Stimulated activated naive CD8-positive, alpha-beta T cell treated with anti-CD3 and anti-CD28 coated beads, Interleukin-15, amount 100 ng/mL, for 72 hours (primary cell): ENCODE results near the gene COL9A2.

Experiments
- ATAC-seq: fragments of 150-1000 bp; cut with Tn5 transposase; 2 replicates; pipeline ENCODE4 v1.10.0; 2021; ENCODE audit warnings: mild to moderate bottlenecking, moderate library complexity
- DNase-seq, 2 donors: peaks; one replicate each; pipeline ENCODE4 v3.0.0; 2021 to 2022
- H3K27ac Mint-ChIP-seq, 2 donors: one replicate each; pipeline ENCODE4 v1.8.0; 2022; ENCODE audit warnings: mild to moderate bottlenecking in 2 of 2, mixed read lengths in 2 of 2, moderate library complexity in 2 of 2
- H3K27me3 Mint-ChIP-seq: one replicate; pipeline ENCODE4 v1.8.0; 2022; ENCODE audit warnings: mixed read lengths
- H3K4me1 Mint-ChIP-seq: one replicate; pipeline ENCODE4 v1.8.0; 2022; ENCODE audit warnings: mild to moderate bottlenecking, mixed read lengths
- H3K4me3 Mint-ChIP-seq, 2 donors: one replicate each; pipeline ENCODE4 v1.8.0; 2022; ENCODE audit warnings: mild to moderate bottlenecking in 2 of 2, mixed read lengths in 2 of 2, moderate library complexity in 1 of 2
- H3K9me3 Mint-ChIP-seq, 2 donors: one replicate each; pipeline ENCODE4 v1.8.0; 2022; ENCODE audit warnings: mixed read lengths in 2 of 2

Gene COL9A2

DNA sequence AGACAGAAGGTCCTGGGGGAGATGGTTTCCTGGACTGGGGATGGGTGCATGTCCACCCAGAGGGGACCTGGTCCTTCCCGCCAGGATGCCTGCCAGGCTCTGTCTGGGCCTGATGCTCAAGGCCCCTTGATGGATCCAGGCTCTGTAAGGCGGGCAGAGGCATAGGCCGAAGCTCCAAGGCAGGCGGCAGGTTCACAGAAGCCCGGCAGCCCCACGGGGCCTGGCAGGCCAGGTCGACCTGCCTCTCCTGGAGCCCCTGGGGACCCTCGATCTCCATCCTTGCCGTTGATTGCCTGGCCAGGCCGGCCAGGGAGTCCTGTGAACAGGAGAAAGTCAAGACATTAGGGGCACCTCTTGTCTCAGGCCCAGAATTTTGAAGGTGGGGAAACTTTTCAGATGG, 16.0 kb downstream of the COL9A2 start:
- Mint-ChIP-seq H3K27ac (no peak overlapping the region), H3K4me1 (no peaks in the 10 kb centered on the region)

DNA sequence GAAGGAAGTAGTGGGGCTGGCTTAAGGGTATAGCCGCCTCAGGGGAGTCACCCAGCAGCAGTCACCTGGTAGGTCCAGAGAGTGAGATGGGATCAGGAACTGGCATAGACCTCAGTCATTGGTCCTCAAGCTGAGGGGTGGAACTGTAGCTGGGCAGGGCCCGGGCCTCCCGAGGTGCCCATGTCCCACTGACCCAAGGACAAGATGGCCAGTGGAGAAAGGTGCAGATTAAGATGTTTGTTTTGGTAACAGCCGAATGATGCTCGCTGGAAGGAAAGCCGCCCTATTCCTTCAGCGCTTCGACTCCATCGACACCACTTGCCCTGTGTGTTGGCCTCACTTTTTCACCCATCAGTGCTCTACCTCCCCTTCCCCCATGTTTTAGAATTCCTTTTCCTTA, 16.4 kb downstream of the COL9A2 start:
- ATAC-seq: no peak
- no peaks in the 10 kb centered on the region for H3K4me1 Mint-ChIP-seq
- no peaks in the 10 kb centered on the region for H3K27me3 Mint-ChIP-seq
- H3K27ac Mint-ChIP-seq: peak overlapping the region in 1 of 2 donors; percentile 56
- no peak overlapping the region for H3K4me3 Mint-ChIP-seq
- H3K9me3 Mint-ChIP-seq: no peaks in the 10 kb centered on the region
- no peak for DNase-seq

More for the DNA sequence above, 16.0 kb downstream of the COL9A2 start:
- H3K4me3 Mint-ChIP-seq: no peak overlapping the region
- no peaks in the 10 kb centered on the region for H3K9me3 Mint-ChIP-seq
- DNase-seq (no peak), ATAC-seq (no peak)
- H3K27me3 Mint-ChIP-seq: no peaks in the 10 kb centered on the region

DNA sequence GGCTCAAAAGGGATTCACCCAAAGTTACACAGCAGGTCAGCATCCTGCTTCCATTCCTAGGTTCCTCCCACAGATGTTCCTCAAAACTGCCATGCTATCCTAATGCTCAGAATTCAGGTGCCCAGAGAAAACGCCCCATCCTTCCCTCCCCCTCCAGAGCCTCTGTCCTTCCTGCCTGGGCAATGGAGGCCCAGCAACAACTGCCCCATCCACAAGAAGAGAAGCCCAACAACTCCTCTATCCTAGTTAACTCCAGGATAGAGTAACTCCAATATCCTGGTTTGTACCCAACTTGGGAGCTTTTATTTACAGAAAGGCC, 16.9 kb downstream of the COL9A2 start:
- DNase-seq (no peak), ATAC-seq (no peak)
- Mint-ChIP-seq H3K27me3 (no peaks in the 10 kb centered on the region), H3K4me3 (no peak overlapping the region), H3K4me1 (no peaks in the 10 kb centered on the region), H3K9me3 (no peaks in the 10 kb centered on the region), H3K27ac (peak overlapping the region; percentile 13 to 56)

DNA sequence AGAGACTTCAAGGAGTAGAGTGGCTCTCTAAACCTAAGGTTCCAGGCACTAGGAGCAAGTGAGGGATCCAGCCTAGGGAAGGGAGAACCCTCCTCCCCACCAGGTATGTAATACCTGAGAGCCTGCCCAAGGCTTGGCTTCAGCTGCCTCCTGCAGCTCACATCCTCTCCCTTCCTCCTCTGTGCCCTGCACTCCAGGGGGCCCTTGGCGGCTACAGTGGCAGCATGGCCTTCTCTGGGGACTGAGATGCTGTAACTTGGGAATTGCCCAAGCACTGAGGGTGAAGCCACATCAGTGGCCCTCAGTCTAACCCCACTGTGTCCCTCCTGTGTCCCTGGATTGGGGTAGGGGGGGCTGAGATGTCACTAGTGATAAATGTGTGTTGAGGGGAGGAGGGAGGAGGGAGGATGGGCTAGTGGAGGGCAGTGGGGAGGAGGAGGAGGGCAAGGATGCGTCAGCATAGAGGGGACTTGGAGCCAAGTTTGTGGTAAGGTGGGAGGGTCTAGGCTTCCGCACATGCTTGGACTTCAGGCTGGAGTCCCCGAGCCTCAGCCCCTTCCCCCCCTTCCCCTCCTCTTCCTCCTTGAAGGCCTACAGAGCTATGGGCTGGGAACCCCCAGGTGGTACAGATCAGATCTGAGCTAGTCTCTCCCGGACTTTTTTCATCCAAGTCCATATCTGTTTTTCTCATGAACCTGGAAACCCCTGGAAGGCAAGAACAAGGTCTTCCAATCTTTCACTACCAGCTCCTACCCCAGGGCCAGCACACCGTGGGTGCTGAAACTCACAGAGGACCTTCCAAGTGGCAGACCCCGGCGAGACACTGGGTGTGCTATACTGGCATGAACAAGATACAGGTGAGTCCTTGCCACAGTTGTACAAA, 17.5 kb downstream of the COL9A2 start:
- Mint-ChIP-seq H3K4me1 (no peaks in the 10 kb centered on the region), H3K27me3 (no peaks in the 10 kb centered on the region), H3K4me3 (no peak overlapping the region), H3K27ac (peak overlapping the region in 1 of 2 donors; percentile 8), H3K9me3 (no peaks in the 10 kb centered on the region)
- no peak for ATAC-seq
- DNase-seq: no peak

DNA sequence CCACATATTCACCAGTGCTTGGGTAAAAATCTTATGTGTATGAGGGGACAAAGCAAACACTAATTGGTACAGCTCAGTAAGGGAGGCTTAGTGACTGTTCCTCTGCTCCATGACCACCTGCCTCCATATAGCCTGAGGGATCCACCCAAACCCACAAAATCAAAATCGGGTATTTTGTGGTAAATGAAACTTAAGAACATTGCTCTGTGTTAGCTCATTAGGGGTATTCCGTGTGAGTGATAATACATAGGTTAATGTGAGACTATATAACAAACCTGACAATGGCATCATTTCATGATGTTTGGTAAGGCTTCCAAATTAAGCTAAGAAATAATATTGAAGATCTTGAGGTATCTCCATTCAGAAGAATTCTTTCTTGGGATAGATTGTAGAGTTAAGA, 25.8 kb downstream of the COL9A2 start:
- peak overlapping the region; percentile 13 to 94 for H3K27ac Mint-ChIP-seq
- peak; percentile 66 for ATAC-seq

DNA sequence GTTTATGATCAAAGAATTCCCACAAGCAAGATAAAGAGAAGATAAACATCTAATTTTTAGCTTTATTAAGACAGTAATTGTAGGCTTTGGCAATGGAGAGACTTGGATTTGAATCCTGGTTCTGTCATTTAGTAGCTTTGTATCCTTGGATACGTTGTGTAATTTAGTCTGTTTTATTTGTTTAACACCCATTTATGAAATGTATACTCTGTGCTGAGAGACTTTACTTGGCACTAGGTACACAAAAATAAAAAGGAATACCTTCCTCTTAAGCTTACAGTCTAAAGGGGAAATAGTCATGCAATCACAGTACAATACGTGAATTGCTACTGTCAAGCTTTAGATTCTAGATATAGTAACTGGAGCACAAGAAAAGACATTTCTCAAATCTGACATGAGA, 35.2 kb downstream of the COL9A2 start:
- Mint-ChIP-seq H3K9me3 (no peaks in the 10 kb centered on the region), H3K27me3 (no peaks in the 10 kb centered on the region), H3K27ac (no peak overlapping the region), H3K4me1 (no peaks in the 10 kb centered on the region), H3K4me3 (no peak overlapping the region)
- DNase-seq (no peak), ATAC-seq (no peak)

More for the DNA sequence above, 25.8 kb downstream of the COL9A2 start:
- Mint-ChIP-seq H3K4me3 (no peak overlapping the region), H3K9me3 (no peaks in the 10 kb centered on the region), H3K27me3 (no peaks in the 10 kb centered on the region), H3K4me1 (peaks cover 6% of the 10 kb centered on the region)
- no peak for DNase-seq

DNA sequence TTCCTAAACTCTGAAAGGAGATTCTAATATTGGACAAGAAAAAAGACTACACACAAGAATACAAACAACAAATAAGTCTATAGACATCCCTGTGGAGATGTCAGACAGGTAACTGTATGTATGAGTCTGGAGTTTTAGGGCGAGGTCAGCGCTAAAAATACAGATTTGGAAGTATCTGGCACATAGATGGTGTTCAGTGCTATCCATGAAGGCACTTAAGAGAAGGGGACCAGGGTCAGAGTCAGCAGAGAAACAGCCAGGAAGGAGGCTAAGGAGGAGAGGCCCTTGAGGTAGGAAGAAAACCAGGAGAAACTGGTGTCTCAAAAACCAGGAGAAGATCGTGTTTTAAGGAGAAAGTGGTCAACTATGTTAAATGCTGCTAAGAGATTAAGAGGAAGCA, 41.0 kb downstream of the COL9A2 start:
- Mint-ChIP-seq H3K9me3 (no peaks in the 10 kb centered on the region), H3K27ac (no peak overlapping the region), H3K4me3 (no peak overlapping the region), H3K4me1 (peaks cover 10% of the 10 kb centered on the region), H3K27me3 (no peaks in the 10 kb centered on the region)
- ATAC-seq (no peak), DNase-seq (no peak)

DNA sequence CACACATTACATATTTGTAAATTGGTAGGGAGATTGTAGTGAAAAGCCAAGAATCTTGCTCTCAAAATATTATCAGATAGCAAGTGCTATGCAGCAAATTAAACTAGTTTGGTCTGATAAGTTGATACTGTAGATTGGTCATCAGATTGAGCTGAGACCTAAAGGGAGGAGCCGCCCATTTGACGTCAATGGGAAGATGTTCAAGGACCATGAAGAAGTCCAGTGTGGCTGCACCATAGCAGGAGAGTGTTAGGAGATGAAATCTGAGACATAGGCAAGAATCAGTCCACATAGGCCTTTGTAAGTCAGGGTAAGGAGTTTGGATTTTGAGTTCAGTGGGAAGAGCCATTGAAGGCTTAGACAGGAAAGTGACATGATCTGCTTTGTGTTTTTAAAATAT, 42.8 kb downstream of the COL9A2 start:
- H3K9me3 Mint-ChIP-seq: no peaks in the 10 kb centered on the region
- no peak overlapping the region for H3K4me3 Mint-ChIP-seq
- no peak for ATAC-seq
- no peaks in the 10 kb centered on the region for H3K27me3 Mint-ChIP-seq
- H3K4me1 Mint-ChIP-seq: peaks cover 21% of the 10 kb centered on the region
- H3K27ac Mint-ChIP-seq: peak overlapping the region in 1 of 2 donors; percentile 15
- no peak for DNase-seq

DNA sequence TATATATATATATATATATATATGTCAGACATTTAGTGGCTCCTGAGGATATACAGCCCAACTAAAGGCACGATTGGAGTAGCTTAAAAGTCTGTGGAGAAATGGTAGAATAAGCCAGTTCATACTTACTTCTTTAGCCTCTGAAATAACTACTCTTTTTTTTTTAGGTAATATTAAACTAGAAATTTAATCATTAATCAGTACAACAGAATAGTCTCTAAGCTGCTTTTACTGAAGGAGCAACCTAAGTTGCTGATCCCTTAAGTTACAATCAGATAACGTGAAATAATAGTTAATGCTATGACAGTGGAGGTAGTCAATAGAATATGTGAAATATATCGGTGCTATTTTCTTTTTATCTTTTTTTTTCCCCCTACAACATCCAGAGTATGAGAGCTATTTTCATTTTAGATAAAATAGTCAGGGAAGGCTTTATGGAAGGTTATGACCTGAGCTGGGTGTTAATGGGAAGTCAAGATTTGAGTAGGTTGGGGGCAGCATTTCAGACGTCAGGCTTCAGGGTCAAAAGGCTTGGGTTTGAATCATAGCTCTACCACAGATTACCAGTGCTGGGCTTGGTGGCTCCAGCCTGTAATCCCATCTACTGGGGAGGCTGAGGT, 43.4 kb downstream of the COL9A2 start:
- Mint-ChIP-seq H3K9me3 (no peaks in the 10 kb centered on the region), H3K27me3 (no peaks in the 10 kb centered on the region), H3K4me3 (no peak overlapping the region), H3K4me1 (peaks cover 21% of the 10 kb centered on the region), H3K27ac (no peak overlapping the region)
- DNase-seq: no peak
- no peak for ATAC-seq

DNA sequence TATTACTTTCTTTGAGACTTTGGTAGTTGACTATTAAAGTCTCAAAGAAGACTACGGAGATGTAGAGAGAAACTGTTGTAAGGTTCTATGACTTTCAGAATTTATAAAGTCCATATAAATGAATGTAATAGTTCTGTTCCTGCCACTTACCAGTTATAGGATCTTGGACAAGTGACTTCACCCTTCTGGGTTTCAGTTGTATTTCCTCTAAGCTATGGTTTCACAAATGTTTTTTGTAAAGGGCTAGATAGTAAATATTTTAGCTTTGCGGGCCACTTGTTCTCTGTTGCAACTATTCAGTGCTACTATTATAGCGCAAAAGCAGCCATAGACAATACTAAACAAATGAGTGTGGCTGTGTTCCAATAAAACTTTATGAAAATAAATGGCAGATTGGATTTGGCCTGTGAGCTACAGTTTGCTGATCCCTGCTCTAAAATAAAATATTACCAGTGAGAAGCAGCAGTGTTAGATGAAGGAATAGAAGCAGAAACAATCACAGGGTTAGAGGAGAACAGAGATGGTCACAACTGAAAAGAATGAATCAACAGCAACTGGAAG, 44.4 kb downstream of the COL9A2 start:
- Mint-ChIP-seq H3K9me3 (no peaks in the 10 kb centered on the region), H3K27me3 (no peaks in the 10 kb centered on the region), H3K27ac (peak overlapping the region; percentile 51 to 79), H3K4me3 (no peak overlapping the region), H3K4me1 (peaks cover 21% of the 10 kb centered on the region)
- no peak for DNase-seq
- ATAC-seq: no peak

DNA sequence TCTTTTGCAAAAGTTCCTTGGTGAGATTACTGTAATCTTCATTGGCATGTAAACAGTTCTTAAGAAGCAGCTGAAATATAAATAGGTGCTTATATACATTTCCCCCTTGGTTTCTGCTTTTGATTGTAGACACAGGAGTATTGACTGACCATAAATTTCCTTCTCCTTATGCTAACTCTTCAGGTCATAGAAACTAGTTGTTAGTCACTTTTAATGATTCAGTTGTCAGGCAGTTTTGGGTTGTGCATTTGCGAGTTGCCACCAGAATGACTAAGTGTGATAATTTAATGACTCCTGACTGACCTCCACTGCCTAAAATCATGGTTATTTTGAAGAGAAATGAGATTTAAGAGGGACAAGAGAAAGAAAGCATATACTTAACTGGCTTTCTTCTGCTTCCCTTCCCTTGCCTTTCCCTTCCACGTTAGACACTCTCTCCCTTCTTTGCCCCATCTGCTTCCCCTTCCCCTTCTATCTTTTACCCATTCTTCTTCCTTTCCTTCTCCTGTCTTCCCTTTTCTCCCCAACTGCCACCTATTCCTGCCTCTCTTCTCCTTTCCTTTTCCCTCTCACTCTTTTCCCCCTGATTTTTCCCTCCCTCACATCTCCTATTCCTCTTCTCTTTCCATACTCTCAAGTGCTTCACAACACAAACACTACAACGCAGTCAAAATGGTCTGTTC, 46.8 kb downstream of the COL9A2 start:
- Mint-ChIP-seq H3K9me3 (no peaks in the 10 kb centered on the region), H3K4me1 (peaks cover 21% of the 10 kb centered on the region), H3K27me3 (no peaks in the 10 kb centered on the region), H3K27ac (peak overlapping the region; percentile 79 to 89), H3K4me3 (peak overlapping the region in 1 of 2 donors; percentile 62)
- peak in 1 of 2 donors; percentile 35 for DNase-seq
- peak; percentile 98 for ATAC-seq

DNA sequence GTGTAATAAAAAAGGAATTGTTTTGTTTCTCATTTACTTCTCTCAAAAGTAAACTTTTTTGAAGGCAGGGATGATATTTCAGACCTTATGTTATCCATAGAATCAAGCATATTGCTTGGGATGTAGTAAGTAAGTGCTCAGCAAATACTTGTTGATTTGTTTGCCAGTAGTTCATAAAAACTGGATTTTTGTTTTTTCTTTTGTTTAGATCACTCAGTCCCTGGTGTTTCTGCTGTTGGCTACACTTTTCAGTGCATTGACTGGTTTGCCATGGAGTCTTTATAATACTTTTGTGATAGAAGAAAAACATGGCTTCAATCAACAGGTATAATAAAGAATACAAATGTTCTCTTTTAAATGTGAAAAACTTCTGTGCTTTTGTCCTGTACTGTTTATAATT, 48.9 kb downstream of the COL9A2 start:
- Mint-ChIP-seq H3K4me1 (peaks cover 38% of the 10 kb centered on the region), H3K4me3 (no peak overlapping the region), H3K27ac (no peak overlapping the region), H3K9me3 (no peaks in the 10 kb centered on the region), H3K27me3 (no peaks in the 10 kb centered on the region)
- no peak for DNase-seq
- no peak for ATAC-seq

DNA sequence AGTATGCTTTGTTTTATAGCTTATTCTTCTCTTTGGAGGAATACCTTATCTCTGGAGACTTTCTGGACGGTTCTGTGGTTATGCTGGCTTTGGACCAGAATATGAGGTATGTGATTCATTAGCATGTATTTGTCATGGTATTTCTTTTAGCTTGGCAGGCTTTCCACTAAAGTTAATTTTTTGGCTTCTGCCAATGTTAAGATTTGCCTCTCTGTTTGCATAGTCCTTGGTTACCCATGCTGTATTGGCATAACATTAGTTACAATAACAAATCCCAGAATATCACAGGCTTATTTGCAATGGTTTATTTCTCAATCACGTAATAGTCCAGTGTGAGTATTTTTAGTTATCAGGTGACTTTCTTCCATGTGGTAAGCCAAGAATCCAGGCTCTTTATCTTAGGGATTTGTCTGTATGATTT, 49.3 kb downstream of the COL9A2 start:
- DNase-seq (no peak), ATAC-seq (no peak)
- H3K27me3 Mint-ChIP-seq: no peaks in the 10 kb centered on the region
- no peak overlapping the region for H3K27ac Mint-ChIP-seq
- H3K4me1 Mint-ChIP-seq: peaks cover 38% of the 10 kb centered on the region
- no peaks in the 10 kb centered on the region for H3K9me3 Mint-ChIP-seq
- H3K4me3 Mint-ChIP-seq: no peak overlapping the region

DNA sequence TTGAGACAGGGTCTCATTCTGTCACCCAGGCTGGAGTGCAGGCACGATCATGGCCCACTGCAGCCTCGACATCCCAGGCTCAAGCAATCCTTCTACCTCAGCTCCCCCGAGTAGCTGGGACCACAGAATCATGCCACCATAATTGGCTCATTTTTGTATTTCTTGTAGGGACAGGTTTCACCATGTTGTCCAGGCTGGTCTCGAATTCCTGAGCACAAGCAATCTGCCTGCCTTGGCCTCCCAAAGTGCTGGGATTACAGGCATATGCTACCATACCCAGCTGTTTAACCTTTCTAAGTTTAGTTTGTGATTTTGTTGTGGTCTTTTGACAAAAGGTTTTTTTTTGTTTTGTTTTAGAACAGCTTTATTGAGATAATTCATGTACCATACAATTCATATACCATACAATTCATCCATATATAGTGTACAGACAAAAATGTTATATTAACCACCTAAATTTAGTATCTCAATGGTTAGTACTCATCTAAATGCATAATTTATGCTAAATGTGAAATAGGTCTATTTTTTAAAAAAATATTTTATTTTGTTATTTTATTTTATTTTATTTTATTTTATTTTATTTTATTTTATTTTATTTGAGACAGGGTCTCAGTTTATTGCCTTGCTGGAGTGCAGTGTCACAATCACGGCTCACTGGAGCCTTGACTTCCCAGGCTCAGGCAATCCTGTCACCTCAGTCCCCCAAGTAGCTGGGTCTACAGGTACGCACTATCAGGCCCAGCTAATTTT, 50.1 kb downstream of the COL9A2 start:
- Mint-ChIP-seq H3K27ac (no peak overlapping the region), H3K4me1 (peaks cover 36% of the 10 kb centered on the region), H3K4me3 (no peak overlapping the region), H3K27me3 (no peaks in the 10 kb centered on the region), H3K9me3 (no peaks in the 10 kb centered on the region)
- DNase-seq (no peak), ATAC-seq (no peak)

DNA sequence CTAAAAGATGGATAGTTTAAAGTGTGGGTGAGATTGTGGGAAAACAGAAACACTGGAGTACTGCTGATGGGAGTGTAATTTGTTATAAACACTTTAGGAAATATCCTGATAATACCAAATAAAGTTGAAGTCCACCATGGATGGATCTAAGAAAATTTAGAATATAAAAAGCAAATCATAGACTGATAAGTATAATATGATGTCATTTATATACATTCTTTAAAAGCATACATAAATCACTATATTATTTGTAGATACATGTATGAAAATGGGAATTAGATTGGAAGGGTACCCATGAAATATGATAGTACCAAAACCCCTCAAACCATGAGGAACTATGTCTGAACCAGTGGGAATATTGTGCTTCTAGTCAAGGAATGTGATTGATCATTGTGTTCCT, 51.2 kb downstream of the COL9A2 start:
- ATAC-seq (no peak), DNase-seq (no peak)
- no peak overlapping the region for H3K4me3 Mint-ChIP-seq
- H3K27me3 Mint-ChIP-seq: no peaks in the 10 kb centered on the region
- H3K4me1 Mint-ChIP-seq: peaks cover 41% of the 10 kb centered on the region
- H3K9me3 Mint-ChIP-seq: no peaks in the 10 kb centered on the region
- no peak overlapping the region for H3K27ac Mint-ChIP-seq
